Muscle of arm (tissue), 12 donors: ENCODE results near the gene METTL1. TPM values are rescaled to one million over a fixed set of nuclear protein-coding genes. Genes with fewer than 3 reads are reported as not detected.

Source experiments
- DNase-seq: peaks from one replicate; pipeline ENCODE4 v3.0.0-alpha.2; 2013
- polyA plus RNA-seq, 12 donors: library from polyadenylated mRNA; unstranded; fragments of 120-200 nt; gene quantifications; one replicate each; pipeline ENCODE4 v1.2.1, GENCODE V29; 2013; ENCODE audit not compliant: insufficient read length in 12 of 12

METTL1 gene
- polyA plus RNA-seq, 12 donors = 17.1 to 31.8 (median 24.4) TPM; not detected in 1

- no peak for DNase-seq
These were observed 16.2 kb downstream of the METTL1 start for GRCh38 chr12:57755454-57756372.

- no peak for DNase-seq
These were observed 16.8 kb downstream of the METTL1 start for GRCh38 chr12:57755194-57755453.

- DNase-seq = no peak
These were observed 17.3 kb downstream of the METTL1 start, which contains the start of gene MARCHF9 for GRCh38 chr12:57754411-57755193. TSS of gene MARCHF9 (plus strand) at chr12:57755103. CDS start at chr12:57755529, 426 bp downstream.

GRCh38 chr12:57753756-57754337 is 18.1 kb downstream of the METTL1 start:
- no peak for DNase-seq

- no peak for DNase-seq
These were observed 19.3 kb downstream of the METTL1 start for GRCh38 chr12:57752668-57753000.

- peak; percentile 98 for DNase-seq
These were observed 19.9 kb downstream of the METTL1 start, which contains the start of gene CDK4 for GRCh38 chr12:57751788-57752667. TSS of gene CDK4 (minus strand) at chr12:57752310. CDS start at chr12:57751717, 593 bp downstream.

- DNase-seq = no peak
These were observed 20.5 kb downstream of the METTL1 start for GRCh38 chr12:57751432-57751787.

GRCh38 chr12:57750561-57751431 is 21.1 kb downstream of the METTL1 start:
- no peak for DNase-seq

- DNase-seq = no peak
These were observed 22.8 kb downstream of the METTL1 start for GRCh38 chr12:57749061-57749460.

GRCh38 chr12:57746025-57746424 is 25.9 kb downstream of the METTL1 start:
- no peak for DNase-seq

- DNase-seq = no peak
These were observed 26.4 kb downstream of the METTL1 start for GRCh38 chr12:57745485-57745881.

GRCh38 chr12:57744777-57745484 is 27.0 kb downstream of the METTL1 start, which contains the start of gene TSPAN31:
TSS of gene TSPAN31 (plus strand) at chr12:57745039. CDS start at chr12:57745155, 116 bp downstream.
- peak; percentile 99 for DNase-seq

GRCh38 chr12:57744194-57744776 is 27.6 kb downstream of the METTL1 start:
- DNase-seq = no peak

GRCh38 chr12:57743769-57744168 is 28.1 kb downstream of the METTL1 start:
- DNase-seq = no peak

GRCh38 chr12:57741844-57742738 is 29.8 kb downstream of the METTL1 start:
- DNase-seq = no peak

- DNase-seq = no peak
These were observed 30.5 kb downstream of the METTL1 start for GRCh38 chr12:57741413-57741789.

- no peak for DNase-seq
These were observed 31.1 kb downstream of the METTL1 start for GRCh38 chr12:57740656-57741412.
